RPMI7951 (cell line): Measurements from ENCODE around the gene LIPF. TPM values are rescaled to one million over a fixed set of nuclear protein-coding genes. Genes with fewer than 3 reads are reported as not detected.
A peak's percentile ranks its signal among the peaks of the same experiment; 100 is the strongest.
"Not testable (repeated sequence)": the region's sequence is repeated elsewhere in the genome, so short reads cannot be mapped to it uniquely, and the experiment has no call there.

ENCODE experiments used
- DNase-seq: peaks from one replicate; pipeline ENCODE4 v3.0.0-alpha.2; 2012; ENCODE audit warnings: low read depth
- total RNA-seq: library from RNA; depleted of rRNA; stranded (reverse); fragments of >200 nt; shearing (Covaris generic); gene quantifications from 2 replicates; pipeline ENCODE4 v1.2.3, GENCODE V29; 2014; rRNA removed

The LIPF gene, protein sequence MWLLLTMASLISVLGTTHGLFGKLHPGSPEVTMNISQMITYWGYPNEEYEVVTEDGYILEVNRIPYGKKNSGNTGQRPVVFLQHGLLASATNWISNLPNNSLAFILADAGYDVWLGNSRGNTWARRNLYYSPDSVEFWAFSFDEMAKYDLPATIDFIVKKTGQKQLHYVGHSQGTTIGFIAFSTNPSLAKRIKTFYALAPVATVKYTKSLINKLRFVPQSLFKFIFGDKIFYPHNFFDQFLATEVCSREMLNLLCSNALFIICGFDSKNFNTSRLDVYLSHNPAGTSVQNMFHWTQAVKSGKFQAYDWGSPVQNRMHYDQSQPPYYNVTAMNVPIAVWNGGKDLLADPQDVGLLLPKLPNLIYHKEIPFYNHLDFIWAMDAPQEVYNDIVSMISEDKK
- not detected in 2 replicates for total RNA-seq

DNA sequence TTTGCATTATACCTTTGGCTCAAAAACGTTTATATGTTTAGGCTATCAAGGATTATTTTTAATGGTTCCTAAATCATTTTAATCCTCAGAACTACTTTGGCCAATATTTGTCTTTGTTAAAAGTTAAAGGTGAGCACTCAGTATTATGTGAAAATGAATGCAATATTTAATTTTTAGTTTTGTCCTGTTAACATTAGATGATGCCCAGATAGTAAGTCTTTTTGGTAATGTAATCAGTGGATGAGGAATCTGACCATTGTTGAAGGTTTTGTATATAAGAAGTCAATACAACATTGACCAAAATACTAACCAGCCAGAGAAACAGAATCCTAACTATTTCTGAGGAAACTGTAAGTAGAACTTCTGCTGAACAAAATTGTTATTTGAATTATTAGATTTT is at the start of gene LIPF:
TSS of gene LIPF (plus strand) at position 301 of the 400 bp plus-strand sequence. CDS start 2,856 bp downstream, outside the sequence.
- DNase-seq: no peak

DNA sequence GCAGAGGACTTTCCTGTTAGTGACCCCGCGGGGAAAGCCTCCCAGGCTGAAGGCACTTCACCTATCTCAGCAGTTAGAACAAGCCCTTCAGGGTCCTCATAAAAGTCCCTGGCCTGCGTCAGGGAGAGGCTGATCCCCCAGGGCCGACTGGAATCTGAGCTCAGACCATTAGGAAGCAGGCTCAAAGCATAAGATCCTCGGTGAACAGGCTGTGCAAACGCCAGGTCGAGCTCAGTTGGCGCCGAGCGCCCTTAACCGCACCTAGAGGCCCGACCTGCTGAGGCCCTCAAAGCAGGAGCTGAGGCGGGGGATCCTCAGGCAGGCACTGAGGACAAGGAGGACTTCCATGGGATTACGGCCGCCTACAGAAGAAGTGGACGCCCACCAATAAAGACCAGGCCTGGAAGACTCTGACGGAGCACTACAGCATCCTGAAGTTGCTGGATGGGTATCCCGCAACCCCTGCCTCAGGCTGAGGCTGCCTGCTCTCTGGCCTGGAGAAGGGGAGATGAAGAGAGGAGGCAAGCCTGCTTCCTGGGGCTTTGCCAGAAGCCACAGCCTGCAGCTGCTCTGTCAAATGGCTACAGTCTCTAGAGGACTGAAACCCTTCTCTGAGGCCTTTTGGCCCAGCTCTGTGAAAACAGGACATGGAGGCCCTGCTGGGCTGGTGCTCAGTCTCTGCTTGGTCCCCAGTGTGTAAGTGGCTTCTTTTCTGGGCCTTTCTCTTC is 47.8 kb upstream of the LIPF start:
- DNase-seq: peak; percentile 4

DNA sequence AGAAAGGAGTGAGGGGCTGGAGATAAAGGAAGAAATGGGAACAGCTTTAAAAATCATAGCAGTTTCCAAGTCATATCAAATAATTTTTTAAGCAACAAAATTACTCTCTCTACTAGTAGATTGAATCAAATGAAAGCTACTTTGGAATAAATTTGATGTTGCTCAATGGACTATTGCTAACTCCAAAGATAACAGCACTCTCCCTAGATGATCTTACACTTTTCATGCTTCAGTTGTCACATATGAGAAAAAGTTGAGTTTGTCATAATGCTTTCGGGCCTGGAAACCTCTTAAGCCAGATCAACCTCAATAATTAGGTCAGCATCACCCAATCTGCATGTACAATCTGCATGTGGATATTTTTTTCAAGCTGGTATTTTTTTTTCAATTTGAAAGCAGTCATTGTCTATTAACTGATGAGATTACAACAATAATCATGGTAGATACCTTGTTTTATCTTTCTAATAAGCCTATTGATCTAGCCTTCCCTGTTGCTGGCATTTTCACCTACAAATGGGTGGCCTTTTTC is 46.4 kb upstream of the LIPF start:
- DNase-seq: no peak

DNA sequence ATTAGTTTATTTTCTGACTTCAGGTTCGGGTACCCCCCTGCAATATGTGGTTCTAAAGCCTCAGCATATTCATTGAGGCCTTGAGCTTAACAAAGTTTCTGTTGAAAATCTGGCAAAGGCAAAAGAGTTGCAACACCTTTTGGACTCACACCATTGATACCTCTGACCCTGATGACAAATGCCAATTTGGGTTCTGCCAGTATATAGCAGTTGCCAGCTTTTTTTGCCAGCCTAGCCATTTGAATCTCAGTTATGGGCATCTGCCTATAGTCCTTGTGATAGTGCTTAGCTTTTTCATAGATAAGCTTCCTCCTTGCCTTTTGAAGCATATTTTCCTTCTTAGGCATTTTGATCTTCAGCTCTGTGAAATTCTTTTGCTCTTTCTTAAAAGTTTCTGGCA is 45.7 kb upstream of the LIPF start:
- no peak for DNase-seq

DNA sequence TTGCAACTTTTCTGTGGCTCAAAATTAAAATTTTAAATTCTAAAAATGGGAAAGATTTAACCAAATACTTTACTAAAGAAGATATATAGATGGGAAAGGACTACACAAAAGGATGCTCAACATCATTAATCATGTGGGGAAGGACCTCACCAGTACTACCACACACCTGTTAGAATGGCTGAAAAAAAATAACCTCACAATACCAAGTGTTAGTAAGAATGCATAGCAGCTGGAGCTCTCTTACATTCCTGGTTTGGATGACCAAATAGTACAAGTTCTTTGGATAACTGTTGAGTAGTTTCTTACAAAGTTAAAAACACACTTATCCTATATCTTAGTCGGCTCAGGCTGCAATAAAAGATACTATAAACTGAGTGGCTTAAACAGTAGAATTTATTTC is 43.8 kb upstream of the LIPF start:
- no peak for DNase-seq

DNA sequence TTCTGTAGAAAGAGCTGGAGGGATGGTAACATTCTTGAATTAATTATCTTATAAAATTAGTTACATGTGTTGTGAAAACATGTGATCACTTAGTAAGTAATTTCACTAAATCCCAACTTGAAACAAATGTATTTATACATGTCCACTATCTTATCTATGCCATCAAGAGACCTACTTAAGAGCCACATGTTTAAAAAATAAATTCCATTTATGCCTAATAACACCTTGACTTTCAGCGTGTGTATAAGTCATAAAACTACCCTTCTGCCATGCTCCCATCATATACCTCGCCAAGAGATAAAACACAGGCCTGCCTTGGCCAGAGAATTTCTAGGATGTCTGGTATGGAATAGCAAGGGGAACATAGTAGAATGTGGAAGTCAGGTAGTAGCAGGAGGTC is 40.4 kb upstream of the LIPF start:
- no peak for DNase-seq

DNA sequence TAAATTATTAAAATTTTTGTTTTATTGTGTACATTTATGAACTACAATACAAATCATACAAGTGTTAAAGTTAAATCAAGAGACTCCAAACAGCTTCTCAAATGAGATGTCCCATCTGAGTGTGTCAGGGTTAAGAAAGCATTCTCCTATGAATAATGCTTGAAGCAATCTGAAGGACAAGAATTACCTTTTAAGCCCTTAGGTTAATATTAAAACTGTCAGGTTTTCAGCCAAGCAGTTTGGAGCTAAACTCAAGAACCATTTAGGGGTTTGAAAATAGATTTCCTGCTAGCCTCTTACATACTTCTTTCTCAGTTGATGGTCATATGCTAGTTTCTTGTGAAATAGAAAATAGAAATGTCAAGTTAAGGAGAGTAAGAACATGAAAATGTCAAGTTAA is 39.4 kb upstream of the LIPF start:
- DNase-seq: no peak

DNA sequence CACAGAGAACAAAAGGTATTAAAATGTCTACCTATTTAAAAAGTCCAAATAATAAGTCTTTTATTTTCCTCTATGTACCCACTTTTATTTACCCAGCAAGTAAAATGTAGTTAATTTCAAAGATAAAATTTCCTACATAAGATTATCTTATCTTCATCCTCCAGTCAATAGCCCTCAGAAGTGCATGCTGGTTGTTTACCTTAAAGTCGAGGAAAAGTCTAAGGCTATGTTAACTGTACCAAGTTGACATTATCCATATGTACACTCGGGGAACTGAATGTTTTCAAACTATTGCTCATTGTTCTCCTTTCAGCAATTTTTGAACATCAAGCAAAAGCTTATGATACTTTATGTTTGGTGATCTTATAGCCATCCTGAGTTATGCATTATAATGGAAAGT is 24.1 kb upstream of the LIPF start:
- no peak for DNase-seq

DNA sequence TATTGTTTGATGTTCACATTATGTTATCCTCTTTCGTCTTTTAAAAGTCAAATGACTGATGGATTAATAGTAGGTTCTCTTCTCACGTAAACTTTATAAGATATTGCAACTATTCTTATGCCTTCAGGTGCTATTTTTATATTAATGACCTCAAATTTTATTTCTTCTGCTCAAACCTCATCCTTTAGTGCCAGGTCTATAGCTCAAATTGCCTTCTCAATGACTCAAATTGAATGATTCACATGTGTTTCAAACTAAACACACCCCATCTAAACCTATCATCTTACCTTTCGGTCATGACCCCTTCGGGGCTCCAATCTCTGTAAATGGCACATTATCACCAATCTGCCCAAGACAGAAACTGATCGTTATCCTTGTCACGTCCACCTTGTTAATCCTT is 22.0 kb upstream of the LIPF start:
- DNase-seq: no peak

DNA sequence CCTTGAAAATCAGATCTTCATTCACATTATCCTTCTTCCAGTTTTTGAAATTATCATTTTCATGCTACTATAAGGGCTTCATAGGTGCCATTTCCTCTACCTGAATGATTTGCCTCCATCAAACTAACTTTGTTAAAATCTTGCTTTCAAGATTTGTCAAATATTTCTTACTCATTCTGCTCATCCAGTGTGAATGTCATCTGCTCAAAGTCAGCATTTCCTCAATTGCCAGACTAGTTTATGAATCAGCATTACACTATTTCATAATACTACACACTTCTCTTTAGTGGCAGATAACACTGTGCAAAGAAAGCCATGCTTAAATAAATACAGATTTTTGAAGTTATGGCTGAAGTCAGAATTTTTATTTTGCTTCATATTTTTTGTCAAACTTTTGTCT is 21.3 kb upstream of the LIPF start:
- DNase-seq: no peak

DNA sequence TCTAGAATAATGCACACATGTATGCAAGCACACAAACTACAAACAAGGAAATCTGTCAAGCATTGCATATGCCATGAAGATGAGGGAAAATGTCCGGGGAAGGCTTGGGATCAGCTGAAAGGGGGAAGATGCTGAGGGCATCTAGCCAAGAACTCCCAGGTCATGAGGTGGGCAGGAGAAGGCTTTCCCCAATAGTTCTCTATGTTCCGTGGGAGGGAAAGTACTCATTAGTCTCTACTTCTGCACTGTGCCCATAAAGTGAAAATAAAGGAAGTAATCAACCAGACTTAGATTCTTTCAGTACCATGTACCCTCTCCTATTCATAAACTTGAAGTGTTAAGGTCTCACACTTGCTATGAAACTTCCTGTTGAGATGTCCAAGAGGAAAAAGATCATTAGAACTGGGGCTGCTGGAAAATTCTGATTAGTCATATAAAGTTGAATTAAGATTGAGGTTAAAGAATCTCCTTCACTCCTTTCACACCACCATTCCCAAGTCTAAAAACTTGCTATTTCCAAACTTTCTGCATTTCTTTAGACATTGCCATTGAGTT is 17.1 kb upstream of the LIPF start:
- no peak for DNase-seq

DNA sequence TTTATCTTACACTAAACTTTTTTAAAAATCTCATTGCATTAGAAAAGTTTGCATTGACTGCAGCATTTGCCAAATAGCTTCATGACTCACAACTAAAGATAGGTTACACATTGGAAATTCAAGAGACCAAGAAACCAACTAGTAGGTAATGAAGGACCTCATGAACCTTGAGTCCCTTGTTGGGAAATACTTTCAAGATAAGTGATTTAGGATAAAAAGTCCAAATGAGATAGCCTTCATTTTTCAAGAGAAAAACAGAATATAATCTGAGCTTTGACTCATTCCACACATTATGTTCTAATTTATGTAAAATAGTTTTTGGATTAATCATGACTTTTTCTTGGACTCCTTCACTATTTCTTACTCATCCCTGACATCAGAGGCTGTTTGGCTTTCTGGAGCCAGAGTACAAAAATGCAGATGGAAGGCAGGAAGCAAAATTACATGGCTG is 13.1 kb upstream of the LIPF start:
- DNase-seq: peak; percentile 77

DNA sequence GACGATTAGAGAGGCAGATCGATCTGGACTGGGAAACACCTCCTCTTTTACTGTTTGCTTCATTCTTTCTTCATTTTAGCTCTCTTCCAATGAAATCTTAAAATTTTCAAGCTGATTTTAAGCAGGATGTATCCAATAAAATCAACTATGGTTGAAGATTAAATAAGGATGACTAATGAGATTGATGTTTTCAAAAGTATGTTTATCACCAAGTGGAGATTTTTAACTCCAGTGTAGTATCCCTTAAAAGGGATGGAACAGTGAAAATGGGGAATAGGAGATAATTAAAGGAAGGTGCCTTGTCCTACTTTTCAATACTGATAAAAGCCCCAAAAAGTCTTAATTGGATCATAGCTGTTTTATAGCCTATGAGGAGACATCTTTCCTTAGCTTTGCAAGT is 11.6 kb upstream of the LIPF start:
- peak; percentile 9 for DNase-seq

DNA sequence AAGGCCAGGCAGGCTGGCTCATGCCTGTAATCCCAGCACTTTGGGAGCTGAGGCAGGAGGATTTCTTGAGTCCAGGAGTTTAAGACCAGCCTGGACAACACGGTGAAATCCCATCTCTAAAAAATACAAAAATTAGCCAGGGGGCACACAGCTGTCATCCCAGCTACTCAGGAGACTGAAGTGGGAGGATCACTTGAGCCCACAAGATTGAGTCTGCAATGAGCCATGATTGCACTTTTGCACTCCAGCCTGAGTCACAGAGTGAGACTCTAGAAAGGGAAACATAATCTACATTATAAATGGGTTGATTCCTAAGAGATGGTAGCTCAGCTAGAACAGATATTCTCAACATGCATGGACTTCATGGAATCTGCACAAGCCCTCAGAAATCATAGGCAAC is 6.3 kb upstream of the LIPF start:
- DNase-seq: peak; percentile 86

DNA sequence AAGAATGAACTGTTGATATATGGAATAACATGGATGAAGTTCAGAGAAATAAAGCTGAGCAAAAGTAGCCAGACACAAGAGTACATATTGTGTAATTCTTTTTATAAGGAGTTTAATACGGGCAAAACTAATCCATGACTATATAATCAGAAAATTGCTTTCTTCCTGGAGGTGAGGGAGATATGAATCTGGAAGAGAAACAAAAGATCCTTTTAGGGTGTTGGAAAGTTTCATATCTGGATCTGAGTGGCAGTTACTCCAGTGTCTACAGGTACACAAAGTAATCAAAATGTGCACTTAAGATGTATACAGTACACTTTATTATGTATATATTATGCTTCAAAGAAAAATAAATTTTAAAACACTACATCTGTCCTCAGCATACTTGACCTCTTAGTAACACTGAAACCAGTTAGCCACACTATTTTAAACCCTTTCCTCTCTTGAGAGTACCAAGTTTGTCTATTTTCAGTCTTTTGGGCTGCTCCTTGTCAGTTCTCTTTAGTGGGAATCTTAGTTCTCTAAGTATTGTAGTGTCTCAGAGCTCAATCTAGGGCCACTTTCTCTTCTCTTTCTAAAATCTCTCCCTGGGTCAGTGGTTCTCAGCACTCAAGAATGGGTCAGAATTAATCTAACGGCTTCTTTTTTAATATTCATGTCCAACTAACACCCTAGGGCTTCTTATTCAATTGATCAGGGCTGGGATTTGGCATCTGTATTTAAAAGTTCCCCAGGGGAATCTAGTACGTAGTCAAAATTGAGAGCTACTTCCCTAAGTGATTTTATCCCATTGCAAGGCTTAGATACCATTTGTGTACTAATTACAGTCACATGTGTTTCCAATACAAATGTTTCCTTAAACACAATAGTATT is 4.3 kb upstream of the LIPF start:
- no peak for DNase-seq

DNA sequence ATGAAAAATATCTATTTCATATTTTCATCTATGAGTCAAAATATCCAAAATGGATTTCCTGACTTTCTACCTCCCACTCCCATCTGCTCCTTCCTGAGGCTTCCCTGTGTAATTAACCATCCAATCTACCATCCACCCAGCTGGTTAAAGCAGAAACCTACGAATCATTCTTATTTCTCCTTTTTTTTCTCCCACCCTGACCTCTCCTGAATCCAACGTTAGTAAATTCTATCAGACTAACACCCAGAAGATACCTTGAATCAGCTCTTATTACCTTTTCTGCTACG is 3.7 kb upstream of the LIPF start:
- DNase-seq: no peak

DNA sequence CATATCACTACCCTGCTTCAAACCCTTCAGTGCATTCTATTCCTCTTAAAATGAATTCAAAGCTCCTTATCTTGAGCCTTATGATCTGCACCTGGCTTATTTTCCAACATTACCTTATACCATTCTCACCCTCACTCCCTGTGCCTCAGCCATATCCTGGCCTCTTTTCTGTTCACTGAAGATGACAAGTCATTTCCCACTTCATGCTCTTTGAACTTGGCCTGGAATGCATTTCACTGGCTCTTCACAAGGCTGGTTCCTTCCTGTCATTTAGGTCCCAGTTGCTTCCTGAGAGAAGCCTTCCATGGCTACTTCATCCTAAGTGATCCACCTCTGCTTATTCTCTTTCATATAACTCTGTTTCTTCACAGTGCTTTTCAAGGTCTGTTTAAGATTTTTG is 3.2 kb upstream of the LIPF start:
- no peak for DNase-seq

DNA sequence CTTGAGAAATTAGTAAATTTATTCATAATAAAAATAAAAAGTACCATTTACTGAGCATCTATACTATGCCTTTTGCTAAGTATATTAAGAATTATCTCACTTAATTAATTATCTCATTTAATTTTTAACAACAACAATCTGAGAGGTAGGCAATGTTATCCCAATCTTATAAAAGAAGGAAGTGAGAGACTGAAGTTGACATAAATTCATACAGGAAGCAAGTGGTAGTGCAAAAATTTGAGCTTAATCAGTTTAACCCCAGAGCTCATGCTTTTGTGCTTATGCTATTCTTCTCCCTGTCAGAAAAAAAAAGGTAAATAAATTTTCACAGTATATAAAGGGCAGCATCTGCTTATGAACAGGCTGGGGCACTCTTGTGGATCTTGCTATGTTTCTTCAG is 2.7 kb upstream of the LIPF start:
- no peak for DNase-seq

DNA sequence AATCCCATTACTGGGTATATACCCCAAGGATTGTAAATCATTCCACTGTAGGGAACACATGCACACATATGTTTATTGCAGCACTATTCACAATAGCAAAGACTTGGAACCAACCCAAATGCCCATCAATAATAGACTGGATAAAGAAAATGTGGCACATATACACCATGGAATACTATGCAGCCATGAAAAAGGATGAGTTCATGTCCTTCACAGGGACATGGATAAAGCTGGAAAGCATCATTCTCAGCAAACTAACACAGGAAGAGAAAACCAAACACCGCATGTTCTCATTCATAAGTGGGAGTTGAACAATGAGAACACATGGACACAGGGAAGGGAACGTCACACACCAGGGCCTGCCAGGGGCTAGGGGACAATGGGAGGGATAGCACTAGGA is 1.1 kb upstream of the LIPF start:
- DNase-seq: not testable (repeated sequence)

DNA sequence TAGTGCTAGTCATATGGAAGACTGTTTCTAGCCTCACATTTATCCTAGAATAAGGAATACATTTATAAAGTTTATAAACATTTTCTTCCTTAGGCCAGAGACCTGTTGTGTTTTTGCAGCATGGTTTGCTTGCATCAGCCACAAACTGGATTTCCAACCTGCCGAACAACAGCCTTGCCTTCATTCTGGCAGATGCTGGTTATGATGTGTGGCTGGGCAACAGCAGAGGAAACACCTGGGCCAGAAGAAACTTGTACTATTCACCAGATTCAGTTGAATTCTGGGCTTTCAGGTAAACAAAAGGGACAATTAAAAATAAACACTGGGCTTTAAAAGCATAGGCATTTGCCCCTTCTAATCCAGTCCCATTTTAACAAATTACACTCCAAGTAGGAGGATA is 4.2 kb downstream of the LIPF start:
- DNase-seq: no peak

DNA sequence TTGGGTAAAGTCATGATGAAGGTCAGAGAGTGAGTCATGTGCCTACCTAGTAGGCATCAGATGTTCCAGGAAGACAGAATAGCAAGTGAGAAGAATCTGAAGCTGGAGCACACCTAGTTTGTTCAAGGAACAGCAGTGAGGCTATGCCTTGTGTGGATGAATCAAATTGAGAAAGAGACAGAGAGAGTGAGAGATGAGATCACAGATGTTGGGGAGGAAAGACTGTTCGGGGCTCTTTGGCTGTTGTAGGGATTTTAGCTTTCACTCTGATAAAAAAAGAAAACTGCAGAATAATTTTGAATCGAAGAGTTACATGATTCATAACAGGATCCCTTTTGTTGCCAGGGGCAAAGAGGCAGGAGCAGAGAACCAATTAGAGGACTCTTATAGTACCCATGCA is 6.3 kb downstream of the LIPF start:
- DNase-seq: no peak

DNA sequence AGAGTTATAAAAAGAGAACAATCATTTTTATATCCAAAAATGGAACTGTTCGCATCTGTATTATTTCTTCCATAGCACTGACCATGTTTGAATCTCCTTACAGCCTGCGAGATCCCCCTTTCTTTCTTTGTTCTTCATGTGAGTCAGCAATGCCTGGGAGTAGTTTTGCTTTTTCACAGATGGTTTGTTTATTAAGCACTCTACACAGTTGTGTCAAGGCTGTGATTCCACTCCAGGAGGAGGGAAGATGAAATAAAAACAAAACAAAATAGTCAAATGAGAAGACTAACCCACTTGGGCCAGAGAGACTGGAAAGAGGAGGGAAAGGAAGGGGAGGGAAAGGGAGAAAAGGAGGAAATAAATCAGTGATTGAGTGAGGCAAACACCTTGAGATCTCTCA is 7.8 kb downstream of the LIPF start:
- peak; percentile 13 for DNase-seq
